Stimulated activated CD4-positive, alpha-beta T cell treated with anti-CD3 and anti-CD28 coated beads, Interleukin-4, amount 100 ng/mL, for 1 hour (primary cell): ENCODE data around the gene TMEM255B.
A peak's percentile ranks its signal among the peaks of the same experiment; 100 is the strongest.

Experiments
- DNase-seq: peaks from one replicate; pipeline ENCODE4 v3.0.0-alpha.2; 2020

The TMEM255B gene

DNA sequence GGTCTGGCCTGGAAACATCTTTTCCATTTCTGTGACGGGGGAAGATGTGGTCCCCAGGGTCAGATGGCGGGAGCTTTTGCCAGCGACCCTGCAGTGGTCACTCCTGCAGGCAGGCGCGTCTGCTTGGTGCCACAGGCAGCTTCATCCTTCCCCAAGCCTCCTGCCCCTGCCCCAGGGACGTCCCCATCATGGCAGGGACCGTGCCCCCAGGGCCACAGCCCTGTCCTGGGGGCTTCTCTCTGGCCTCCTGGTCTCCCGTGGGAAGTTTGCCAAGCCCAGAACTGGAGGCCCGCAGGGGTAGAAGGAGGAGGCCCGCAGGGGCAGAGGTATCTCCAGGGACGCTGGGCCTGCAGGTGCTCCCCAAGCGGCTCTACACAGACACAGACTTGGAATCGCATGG is 47.5 kb downstream of the TMEM255B start:
- no peak for DNase-seq

DNA sequence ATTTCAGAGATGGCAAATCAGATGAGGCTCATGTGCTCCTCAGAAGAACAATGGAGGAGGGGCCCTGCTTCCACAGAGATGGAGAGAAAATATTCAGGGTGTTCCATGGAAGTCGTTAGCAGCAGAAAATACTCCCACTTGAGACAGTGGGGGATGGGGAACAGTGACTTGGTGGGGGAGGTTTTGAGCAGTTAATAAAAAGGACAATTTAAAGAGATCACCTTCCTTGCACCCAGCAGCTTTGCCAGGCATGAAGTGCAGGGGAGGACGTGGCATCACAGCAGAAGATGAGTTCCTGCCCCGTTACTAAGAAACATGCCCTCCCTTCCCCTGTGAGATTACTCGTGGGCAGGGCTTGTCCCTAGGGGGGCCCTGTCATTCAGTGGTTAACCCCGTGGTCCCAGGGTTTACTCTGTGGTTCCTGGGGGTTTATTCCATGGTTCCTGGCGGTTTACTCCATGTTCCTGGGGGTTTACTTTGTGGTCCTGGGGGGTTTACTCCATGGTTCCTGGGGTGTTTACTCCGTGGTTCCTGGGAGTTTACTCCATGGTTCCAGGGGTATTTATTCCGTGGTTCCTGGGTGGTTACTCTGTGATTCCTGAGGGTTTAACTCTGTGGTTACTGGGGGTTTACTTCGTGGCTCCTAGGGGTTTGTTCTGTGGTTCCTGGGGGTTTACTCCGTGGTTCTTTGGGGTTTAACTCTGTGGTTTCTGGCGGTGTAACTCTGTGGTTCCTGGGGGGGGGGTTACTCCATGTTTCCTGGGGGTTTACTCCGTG is 49.2 kb downstream of the TMEM255B start:
- DNase-seq: no peak

DNA sequence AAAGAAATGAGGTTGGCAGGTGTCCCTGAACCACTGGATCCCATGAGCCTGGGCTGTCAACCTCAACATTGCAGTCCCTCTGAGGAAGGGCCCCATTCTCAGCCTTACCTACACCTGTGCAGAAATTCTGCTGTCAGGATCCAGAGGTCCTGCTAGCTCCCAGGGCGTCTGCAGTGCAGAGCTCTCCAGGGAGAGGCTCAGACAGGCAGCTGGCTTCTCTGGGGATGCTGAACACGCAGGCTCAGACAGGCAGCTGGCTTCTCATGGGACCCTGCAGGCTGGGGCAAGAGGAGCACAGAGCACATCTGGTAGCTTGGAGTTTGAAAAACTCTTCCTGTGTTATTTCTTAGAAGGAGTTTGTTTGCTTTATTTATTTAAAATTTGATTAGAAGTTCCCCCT is 50.9 kb downstream of the TMEM255B start:
- DNase-seq: no peak

DNA sequence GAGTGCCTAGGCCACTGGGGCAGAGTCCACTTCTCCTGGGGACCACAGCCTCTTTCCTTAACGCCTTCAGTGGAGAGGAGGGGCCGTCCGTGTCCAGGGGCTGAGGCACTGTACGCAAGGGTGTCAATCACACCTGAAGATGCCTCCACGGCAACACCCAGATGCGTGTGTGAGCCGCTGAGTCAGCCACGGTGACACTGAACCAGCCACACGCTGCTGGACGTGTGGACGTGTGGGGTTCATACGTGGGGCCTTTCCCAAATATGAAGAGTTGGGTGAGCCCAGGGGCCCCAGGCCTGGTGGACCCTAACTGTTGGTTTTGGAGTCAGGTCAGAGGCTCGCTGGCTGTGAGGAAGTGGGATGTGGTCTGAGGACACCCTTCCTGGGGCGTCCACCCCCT is 51.6 kb downstream of the TMEM255B start:
- DNase-seq: no peak

DNA sequence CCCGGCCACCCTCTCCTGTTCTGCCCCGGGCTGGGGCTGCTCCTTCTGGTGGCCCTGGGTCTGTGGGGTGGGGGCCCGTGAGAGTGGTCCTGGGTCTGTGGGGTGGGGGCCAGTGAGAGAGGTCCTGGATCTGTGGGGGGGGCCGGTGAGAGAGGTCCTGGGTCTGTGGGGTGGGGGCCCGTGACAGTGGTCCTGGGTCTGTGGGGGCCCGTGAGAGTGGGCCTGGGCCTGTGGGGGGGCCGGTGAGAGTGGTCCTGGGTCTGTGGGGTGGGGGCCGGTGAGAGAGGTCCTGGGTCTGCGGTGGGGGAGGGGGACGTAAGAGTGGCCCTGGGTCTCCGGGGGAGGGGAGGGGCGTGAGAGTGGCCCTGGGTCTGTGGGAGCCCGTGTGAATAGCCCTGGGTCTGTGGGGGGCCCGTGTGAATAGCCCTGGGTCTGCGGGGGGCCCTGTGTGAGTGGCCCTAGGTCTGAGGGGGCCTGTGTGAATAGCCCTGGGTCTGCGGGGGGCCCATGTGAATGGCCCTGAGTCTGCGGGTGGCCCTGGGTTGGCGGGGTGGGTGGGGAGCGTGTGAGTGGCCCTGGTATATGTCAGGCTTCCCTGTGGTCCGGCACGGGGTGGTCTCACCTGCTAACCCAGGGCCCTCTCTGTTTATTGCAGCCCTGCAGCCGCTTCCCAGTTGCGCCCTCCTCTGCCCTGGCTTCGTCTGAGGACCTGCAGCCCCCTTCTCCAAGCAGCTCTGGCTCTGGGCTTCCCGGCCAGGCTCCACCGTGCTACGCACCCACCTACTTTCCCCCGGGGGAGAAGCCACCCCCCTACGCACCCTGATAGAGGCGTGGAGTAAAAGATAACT is 52.3 kb downstream of the TMEM255B start:
- DNase-seq: no peak

DNA sequence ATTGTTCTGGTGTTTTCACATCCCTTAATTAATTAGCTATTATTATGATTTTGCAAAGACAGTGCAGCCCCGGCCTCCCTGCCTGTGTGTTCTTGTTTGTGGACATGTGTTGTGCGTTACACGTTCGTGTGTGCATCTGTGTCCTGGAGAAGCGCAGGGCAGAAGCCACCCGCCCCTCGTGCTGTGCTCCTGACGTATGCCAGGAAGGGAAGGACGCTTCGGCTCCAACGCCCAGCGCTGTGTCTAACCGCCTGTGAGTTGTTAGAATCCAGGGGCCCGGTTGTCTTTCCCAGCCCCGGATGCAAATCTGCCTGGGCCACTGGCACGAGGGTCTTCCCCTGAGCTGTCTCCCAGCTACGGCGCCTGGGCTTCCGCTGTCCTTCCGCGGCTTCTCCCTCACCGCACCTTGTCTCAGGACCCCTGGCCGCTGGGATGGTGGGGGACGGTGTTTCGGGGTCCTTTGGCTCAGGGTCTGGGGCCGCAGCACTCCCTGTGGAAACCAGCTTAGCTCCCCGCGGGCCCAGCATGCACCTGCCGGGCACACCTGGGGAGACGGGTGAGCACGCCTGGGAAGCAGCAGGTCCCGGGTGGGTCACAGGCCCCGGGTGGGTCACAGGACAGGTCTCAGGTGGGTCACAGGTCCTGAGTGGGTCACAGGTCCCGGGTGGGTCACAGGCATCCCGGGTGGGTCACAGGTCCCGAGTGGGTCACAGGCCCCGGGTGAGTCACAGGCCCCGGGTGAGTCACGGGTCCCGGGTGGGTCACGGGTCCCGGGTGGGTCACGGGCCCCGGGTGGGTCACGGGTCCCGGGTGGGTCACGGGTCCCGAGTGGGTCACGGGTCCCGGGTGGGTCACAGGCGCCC is 53.4 kb downstream of the TMEM255B start:
- DNase-seq: no peak

DNA sequence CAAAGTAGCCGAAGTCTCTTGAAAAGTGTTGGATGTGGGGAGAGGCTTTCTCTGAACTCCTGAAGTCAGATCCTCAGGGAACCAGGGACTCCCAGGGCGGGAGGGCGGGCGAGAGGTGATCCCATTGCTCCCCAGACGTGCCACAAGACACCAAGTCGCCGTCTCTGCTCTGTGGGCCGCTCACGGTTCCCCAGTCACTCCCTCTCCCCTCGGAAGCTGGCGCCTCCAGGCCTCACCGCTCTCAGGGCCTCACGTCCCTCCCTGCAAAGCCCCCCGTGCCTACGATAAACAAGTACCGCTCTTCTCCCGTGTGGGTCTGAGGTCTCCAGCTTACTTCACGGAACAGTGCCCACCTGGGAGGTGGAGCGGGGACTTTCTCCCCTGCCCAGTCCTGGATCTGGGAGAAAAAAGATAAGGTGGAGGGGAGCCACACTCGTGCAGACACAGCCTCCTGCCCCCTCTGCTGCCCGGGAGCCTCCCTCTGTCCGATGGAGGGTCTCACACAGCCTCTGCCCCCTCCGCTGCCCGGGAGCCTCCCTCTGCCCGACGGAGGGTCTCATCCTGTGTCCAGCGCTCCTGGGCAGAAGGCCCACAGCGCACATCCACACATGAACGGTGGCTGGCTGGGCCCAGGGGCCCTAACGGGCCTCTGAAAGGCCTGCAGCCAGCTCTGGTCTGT is 54.2 kb downstream of the TMEM255B start:
- no peak for DNase-seq

DNA sequence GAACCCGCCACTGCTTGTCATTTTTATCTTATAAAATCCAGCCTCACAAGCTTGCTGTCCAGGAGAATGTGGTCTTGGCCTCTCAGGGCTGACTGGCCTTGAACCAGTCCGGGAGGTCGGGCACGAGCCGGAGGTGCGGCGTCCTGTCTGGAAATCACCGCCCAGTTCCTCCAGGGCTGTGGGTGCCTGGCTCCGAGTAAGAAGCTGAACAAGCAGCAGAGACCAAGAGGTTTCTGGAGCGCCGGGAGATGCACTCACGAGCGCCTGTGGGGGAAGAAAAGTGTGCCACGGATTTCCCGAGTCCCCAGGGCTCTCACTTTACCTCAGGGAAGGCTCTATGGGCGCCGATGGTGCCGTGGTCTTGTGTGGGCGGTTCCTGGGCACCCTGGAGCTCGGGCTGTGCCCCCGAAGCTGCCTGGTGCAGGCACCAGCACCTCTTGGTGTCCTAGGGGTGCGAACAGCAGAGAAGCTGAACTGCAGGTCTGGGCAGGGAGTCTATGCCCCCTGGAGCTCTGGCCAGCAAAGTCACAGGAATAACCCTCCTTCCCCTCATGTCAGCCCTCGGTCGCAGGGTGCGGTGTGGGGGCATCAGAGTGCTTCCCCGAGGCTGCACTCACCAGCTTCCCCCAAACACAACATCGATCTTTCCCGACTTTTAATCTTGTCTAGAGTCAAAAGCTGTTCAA is 54.9 kb downstream of the TMEM255B start:
- no peak for DNase-seq

DNA sequence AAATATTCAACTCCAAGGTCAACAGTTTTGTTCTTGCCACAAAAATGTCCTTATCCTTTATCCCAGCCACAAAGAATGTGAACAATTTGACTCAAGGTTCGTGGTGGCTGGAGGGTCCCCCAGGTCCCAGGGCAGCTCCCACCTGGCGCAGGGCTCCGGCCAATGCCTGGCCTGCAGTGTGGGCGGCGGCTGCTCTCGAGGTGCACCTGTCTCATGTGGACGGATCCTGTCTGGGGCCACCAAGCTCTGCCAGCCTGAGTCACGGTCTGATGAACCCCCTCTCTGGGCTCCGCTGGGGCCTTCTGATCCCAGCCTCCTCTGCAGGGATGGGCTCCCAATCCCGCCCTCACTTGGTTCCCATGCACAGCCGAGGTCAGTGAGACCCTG is 55.4 kb downstream of the TMEM255B start:
- no peak for DNase-seq

DNA sequence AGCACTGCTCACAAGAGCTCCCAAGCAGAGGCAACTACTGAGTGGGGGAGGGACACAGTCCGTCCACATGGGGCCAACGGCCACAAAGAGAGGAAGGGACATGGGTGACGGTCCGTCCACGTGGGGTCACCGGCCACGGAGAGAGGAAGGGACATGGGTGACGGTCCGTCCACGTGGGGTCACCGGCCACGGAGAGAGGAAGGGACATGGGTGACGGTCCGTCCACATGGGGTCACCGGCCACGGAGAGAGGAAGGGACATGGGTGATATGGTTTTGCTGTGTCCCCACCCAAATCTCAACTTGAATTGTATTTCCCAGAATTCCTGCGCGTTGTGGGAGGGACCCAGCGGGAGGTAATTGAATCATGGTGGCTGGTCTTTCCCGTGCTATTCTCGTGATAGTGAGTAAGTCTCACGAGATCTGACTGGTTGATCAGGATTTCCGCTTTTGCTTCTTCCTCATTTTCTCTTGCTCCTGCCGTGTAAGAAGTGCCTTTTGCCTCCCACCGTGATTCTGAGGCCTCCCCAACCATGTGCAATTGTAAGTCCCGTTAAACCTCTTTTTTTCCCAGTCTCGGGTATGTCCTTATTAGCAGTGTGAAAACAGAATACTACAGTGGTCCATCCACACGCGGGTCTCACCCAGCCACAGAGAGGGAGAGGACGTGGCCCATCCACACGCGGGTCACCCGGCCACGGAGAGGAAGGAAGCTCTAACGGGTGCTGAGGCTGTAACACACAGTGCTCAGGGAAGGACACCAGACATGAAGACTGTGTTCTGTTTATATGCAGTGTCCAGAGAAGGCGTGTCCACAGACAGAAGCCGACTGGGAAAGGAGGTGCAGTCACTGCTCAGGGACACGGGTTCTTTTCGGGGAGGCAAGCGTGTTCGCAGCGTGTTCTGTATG is 56.4 kb downstream of the TMEM255B start:
- DNase-seq: peak; percentile 14

DNA sequence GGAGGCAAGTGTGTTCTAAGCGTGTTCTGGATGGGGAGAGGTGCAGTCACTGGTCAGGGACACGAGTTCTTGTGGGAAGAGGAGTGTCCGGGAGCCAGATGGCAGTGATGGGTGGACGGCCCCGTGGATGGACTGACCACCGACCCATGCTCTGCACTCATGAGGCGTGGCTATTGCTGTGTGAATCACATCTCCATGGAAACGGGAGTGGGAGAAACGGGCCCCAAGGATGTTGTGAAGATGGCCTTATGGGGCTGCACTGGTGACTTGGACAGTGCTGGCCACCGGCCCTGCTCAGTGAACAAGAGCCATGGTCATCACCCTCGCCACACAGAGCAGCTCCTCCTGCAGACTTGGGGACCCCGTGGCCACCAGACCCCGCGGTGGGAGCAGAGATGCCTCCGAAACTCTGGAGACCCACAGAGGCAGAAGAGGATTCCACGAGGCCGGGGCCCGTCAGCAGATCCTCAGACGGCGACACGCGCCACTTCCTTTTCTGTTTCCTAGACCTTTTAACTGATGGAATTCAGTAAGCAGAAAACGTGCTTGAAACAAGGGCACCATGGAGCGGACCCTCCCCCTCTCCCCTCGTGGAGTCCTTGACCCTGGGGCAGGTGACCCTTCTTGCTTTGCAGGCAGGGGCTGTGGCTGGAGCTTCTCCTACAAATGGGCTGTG is 57.4 kb downstream of the TMEM255B start:
- DNase-seq: no peak

DNA sequence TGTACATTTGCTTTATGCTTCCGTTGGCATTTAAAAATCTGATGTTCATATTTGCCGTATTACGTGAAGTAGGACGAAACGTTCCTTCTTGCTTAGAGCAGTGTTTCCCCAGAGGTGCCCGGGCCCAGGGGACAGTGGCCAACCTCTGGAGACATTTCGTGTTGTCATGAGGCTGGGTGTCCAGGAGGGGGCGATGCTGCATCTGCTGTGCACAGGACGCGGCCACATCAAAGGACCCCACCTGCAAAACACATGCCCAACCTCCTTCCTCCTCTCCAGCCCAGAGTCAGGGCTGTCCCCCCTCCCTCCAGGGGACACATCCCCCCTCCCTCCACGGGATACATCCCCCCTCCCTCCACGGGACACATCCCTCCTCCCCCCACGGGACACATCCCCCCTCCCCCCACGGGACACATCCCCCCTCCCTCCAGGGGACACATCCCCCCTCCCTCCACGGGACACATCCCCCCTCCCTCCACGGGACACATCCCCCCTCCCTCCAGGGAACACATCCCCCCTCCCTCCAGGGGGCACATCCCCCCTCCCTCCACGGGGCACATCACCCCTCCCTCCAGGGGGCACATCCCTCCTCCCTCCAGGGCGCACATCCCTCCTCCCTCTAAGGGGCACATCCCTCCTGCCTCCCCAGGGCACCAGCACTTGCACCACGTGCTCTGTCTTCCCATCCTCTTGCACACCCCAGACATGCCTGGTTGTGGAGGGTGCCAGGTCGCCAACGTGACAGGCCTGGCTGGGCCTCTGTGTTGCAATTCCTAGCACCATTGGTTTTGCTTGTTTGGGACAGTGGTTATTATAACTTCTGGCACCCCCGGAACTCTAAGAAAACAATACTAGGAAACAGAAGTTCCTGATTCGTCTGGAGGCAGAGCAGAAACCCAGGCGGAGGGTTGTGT is 58.2 kb downstream of the TMEM255B start:
- DNase-seq: peak; percentile 86

DNA sequence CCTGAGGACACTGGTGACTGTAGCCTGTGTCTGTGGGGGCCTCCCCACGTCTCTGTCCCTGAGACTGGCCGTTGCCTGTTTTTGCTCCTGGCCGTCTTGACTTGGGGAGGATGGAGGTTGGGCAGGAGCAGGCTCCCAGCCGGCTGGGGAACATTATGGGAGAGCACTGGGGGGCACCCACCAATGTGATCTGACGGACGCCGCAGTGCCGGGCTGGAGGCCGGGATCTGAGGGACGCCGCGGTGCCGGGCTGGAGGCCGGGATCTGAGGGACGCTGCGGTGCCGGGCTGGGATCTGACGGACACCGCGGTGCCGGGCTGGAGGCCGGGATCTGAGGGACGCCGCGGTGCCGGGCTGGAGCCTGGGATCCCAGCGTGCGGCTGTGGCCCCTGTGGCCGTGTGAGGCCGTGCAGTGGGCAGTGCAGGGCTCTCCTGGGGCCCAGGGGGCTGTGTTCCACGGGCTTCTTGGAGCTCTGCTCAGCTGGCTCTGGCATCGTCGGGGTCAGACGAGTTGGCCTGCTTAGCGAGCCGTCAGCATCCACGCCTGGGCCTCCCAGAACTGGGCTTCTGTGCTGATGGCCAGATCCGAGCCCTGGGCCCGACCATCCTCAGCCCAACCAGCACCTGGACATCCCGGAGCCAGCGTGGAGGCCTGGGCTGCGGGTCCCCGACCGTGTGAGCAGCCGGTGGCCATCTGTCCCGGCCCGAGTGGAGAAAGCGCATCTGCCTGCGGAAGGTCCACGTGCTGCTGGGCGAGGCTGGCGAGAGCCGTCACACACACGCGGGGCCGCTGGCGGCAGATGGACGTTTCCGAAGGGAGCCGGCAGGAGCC is 59.0 kb downstream of the TMEM255B start:
- no peak for DNase-seq

DNA sequence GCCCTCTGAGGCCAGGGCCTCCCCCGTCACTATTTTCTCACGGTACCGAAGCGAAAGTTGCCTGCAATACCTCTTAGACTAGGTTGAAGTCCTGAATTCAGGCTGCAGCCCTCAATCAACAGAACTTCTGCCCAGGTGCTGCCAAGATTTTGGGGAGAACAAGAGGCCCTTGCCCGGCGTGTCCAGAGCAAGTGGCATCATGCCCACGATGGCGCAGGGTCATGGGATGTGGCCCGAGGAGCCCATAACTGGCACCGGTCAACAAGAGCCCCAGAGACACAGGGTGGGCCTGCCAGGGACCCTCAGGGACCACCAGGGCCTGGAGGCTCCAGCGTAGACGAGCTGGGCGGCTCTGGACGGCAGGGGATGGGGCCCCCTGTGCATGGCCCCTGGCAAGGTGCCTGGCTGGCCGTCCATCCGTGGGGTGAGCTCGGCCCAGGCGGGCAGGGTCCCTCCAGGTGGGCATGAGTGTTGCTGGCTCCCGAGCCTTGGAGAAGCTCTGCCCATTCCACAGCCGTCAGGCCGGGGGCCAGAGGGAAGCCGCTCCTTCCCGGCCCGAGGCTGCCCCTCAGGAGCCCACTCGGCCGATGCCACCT is 59.8 kb downstream of the TMEM255B start:
- DNase-seq: no peak

DNA sequence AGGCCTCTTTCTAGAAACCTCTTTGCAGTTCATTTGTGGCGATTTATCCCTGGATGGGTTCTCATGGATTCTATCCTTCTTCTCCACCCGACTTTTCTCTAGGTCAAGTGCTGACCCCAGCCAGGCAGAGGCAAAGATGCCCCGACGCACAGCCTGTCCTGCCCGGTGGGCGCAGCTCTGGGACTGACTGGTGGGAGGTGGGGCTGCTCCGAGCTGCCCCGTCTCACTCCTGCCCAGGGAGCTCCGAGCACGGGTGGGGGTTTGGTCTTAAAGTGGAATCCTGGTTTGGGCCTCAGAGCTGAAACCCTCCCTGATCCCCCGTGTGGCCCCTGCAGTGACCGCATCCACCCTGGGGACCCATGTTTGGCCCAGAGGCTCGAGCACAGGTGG is 60.3 kb downstream of the TMEM255B start:
- DNase-seq: no peak

DNA sequence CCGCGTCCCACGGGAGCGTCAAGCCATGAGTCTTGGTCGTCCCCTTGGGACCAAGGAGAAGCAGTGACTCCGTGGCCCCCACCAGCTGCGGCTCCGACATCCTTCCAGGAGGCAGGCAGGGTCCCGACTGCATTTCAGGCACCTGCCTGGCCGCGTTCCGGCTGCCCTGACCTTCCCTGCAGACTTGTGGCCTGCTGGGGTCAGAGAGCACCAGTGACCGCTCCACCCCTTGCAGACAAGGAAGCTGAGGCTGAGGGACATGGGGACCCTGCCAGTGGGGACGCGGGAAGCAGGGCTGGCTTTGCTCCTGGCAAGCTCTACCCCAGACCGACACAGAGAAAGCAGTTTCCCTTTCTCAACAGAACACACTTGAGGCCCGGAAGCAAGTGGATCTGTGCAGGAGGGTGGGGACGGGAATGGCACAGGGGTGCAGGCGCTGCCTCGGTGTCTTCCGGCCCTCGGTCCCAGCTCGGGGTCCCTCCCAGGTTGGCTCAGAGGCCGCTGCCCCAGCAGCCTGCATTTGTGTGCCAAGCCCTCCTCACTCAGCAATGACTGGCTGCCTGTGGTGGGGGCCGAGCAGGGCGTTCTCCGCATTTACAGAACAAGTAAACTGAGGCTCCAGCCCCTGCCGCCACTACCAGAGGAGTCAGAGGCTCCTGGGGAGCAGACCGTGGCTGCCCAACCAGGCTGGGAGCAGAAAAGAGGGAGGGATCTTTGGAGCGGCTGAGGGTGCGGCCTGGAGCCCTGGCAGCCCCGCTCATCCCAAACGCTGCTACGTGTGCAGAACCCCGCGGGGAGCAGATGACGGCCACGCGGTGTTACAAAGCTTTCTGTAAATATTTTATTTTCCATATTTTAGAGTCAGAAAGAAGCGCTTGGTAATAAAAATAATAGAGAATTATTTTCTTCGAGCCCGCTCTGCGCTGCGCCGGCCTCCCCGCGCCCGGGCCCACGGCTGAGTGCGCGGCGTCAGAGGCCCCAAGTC is 61.0 kb downstream of the TMEM255B start:
- no peak for DNase-seq
